ENCODE measurements around the gene WSCD1.

DNA sequence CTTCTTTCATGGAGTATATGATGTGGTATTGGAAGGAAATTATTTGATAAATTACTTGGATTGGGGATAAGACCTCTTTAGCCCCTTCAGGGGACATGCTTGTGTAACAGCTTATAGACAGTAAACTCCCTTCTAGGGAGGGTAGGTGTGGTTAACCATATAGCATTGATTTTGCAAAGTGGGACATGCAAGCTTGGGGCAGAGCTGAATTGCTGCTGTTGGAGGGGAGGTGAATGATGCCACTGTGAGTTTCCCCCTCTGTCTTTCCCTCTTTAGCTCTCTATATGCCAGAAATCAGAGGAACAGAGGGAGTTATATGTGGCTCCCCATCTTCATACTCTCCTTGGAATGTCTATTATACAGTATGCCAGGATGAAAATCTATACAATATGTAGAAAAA lies 54.7 kb downstream of the WSCD1 start:
- TF ChIP-seq ZNF565 (CRISPR knock-in tag; conservative IDR thresholded peaks at IDR 0.05; ENCODE audit: low read depth), result no peak
- TF ChIP-seq OSR1 (CRISPR knock-in tag; IDR thresholded peaks at IDR 0.05), result no peak
- TF ChIP-seq, protein P1, sequence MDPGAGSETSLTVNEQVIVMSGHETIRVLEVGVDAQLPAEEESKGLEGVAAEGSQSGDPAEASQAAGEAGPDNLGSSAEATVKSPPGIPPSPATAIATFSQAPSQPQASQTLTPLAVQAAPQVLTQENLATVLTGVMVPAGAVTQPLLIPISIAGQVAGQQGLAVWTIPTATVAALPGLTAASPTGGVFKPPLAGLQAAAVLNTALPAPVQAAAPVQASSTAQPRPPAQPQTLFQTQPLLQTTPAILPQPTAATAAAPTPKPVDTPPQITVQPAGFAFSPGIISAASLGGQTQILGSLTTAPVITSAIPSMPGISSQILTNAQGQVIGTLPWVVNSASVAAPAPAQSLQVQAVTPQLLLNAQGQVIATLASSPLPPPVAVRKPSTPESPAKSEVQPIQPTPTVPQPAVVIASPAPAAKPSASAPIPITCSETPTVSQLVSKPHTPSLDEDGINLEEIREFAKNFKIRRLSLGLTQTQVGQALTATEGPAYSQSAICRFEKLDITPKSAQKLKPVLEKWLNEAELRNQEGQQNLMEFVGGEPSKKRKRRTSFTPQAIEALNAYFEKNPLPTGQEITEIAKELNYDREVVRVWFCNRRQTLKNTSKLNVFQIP (CRISPR knock-in tag; IDR thresholded peaks at IDR 0.05; ENCODE audit: borderline replicate concordance, low read depth), result no peak
- TF ChIP-seq, protein P2, sequence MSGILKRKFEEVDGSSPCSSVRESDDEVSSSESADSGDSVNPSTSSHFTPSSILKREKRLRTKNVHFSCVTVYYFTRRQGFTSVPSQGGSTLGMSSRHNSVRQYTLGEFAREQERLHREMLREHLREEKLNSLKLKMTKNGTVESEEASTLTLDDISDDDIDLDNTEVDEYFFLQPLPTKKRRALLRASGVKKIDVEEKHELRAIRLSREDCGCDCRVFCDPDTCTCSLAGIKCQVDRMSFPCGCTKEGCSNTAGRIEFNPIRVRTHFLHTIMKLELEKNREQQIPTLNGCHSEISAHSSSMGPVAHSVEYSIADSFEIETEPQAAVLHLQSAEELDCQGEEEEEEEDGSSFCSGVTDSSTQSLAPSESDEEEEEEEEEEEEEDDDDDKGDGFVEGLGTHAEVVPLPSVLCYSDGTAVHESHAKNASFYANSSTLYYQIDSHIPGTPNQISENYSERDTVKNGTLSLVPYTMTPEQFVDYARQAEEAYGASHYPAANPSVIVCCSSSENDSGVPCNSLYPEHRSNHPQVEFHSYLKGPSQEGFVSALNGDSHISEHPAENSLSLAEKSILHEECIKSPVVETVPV (CRISPR knock-in tag; IDR thresholded peaks at IDR 0.05), result no peak
- TF ChIP-seq, protein P3, sequence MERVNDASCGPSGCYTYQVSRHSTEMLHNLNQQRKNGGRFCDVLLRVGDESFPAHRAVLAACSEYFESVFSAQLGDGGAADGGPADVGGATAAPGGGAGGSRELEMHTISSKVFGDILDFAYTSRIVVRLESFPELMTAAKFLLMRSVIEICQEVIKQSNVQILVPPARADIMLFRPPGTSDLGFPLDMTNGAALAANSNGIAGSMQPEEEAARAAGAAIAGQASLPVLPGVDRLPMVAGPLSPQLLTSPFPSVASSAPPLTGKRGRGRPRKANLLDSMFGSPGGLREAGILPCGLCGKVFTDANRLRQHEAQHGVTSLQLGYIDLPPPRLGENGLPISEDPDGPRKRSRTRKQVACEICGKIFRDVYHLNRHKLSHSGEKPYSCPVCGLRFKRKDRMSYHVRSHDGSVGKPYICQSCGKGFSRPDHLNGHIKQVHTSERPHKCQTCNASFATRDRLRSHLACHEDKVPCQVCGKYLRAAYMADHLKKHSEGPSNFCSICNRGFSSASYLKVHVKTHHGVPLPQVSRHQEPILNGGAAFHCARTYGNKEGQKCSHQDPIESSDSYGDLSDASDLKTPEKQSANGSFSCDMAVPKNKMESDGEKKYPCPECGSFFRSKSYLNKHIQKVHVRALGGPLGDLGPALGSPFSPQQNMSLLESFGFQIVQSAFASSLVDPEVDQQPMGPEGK (CRISPR knock-in tag; IDR thresholded peaks at IDR 0.05; ENCODE audit: borderline replicate concordance), result no peak
- TF ChIP-seq ARNTL (CRISPR knock-in tag; IDR thresholded peaks at IDR 0.05; ENCODE audit: borderline replicate concordance, low read depth), result no peak
- TF ChIP-seq RARB (CRISPR knock-in tag; IDR thresholded peaks at IDR 0.05), result no peak
